ENCODE data around the gene PDE11A.

GRCh38 chr2:177676636-177677035 lies 395.9 kb downstream of the PDE11A start:
- TF ChIP-seq ZBTB42 (CRISPR knock-in tag; IDR thresholded peaks at IDR 0.05) (no peak), KLF16 (CRISPR knock-in tag; IDR thresholded peaks at IDR 0.05) (no peak), HNRNPUL1 (IDR thresholded peaks at IDR 0.05; ENCODE audit: low read depth, low read length) (no peak), PCBP1 (IDR thresholded peaks at IDR 0.05; ENCODE audit: borderline replicate concordance, low read depth, low read length) (no peak), USF2 (IDR thresholded peaks at IDR 0.05; ENCODE audit: low read depth, low read length) (no peak), USF2 (CRISPR knock-in tag; IDR thresholded peaks at IDR 0.05; ENCODE audit: borderline replicate concordance) (no peak), ZFYVE20 (CRISPR knock-in tag; IDR thresholded peaks at IDR 0.05; ENCODE audit: borderline replicate concordance, low read depth) (no peak), JUND (CRISPR knock-in tag; IDR thresholded peaks at IDR 0.05) (no peak), SUZ12 (IDR thresholded peaks at IDR 0.05; ENCODE audit: low read depth, low read length) (no peak), GABPA (IDR thresholded peaks at IDR 0.05; ENCODE audit: low read depth, low read length) (no peak), GABPA (CRISPR knock-in tag; IDR thresholded peaks at IDR 0.05; ENCODE audit: low read depth) (no peak), NR3C1 (CRISPR knock-in tag; IDR thresholded peaks at IDR 0.05) (no peak)
- TF ChIP-seq, protein P1, sequence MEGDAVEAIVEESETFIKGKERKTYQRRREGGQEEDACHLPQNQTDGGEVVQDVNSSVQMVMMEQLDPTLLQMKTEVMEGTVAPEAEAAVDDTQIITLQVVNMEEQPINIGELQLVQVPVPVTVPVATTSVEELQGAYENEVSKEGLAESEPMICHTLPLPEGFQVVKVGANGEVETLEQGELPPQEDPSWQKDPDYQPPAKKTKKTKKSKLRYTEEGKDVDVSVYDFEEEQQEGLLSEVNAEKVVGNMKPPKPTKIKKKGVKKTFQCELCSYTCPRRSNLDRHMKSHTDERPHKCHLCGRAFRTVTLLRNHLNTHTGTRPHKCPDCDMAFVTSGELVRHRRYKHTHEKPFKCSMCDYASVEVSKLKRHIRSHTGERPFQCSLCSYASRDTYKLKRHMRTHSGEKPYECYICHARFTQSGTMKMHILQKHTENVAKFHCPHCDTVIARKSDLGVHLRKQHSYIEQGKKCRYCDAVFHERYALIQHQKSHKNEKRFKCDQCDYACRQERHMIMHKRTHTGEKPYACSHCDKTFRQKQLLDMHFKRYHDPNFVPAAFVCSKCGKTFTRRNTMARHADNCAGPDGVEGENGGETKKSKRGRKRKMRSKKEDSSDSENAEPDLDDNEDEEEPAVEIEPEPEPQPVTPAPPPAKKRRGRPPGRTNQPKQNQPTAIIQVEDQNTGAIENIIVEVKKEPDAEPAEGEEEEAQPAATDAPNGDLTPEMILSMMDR (CRISPR knock-in tag; IDR thresholded peaks at IDR 0.05), result no peak
- TF ChIP-seq, protein P2, sequence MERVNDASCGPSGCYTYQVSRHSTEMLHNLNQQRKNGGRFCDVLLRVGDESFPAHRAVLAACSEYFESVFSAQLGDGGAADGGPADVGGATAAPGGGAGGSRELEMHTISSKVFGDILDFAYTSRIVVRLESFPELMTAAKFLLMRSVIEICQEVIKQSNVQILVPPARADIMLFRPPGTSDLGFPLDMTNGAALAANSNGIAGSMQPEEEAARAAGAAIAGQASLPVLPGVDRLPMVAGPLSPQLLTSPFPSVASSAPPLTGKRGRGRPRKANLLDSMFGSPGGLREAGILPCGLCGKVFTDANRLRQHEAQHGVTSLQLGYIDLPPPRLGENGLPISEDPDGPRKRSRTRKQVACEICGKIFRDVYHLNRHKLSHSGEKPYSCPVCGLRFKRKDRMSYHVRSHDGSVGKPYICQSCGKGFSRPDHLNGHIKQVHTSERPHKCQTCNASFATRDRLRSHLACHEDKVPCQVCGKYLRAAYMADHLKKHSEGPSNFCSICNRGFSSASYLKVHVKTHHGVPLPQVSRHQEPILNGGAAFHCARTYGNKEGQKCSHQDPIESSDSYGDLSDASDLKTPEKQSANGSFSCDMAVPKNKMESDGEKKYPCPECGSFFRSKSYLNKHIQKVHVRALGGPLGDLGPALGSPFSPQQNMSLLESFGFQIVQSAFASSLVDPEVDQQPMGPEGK (CRISPR knock-in tag; IDR thresholded peaks at IDR 0.05), result no peak
